Fibroblast of peridontal ligament (primary cell): Measurements from ENCODE around the gene RTL9.
A peak's percentile ranks its signal among the peaks of the same experiment; 100 is the strongest.
"Not testable (repeated sequence)": the region's sequence is repeated elsewhere in the genome, so short reads cannot be mapped to it uniquely, and the experiment has no call there.

Experiments
- DNase-seq: peaks from one replicate; pipeline ENCODE4 v3.0.0-alpha.2; 2010; ENCODE audit errors: extremely low read depth

RTL9 gene

DNA sequence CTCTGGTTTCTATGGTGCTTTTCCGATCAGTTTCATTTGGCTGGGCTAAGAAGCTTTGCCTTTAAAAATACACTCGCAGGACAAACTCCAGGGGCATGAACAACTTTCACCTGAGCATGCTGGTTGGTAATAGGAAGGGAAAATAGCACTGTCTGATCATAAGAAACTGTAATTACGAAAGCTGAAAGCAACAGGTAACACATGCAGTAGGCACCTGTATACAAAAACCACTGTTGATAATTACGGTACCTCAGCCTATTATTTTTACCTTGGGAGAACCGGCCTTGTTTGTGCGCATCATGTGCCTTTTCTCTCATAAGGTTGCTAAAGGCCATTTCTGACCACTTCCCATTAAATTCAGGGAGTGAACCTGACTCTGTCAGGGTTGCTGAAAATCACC is 45.7 kb downstream of the RTL9 start:
- DNase-seq, result no peak

DNA sequence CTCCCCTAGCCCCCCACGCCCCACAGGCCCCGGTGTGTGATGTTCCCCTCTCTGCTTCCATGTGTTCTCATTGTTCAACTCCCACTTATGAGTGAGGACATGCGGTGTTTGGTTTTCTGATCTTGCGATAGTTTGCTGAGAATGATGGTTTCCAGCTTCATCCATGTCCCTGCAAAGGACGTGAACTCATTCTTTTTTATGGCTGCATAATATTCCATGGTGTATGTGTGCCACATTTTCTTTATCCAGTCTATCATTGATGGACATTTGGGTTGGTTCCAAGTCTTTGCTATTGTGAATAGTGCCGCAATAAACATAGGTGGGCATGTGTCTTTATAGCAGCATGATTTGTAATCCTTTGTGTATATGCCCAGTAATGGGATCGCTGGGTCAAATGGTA is 47.6 kb downstream of the RTL9 start:
- DNase-seq, result not testable (repeated sequence)

DNA sequence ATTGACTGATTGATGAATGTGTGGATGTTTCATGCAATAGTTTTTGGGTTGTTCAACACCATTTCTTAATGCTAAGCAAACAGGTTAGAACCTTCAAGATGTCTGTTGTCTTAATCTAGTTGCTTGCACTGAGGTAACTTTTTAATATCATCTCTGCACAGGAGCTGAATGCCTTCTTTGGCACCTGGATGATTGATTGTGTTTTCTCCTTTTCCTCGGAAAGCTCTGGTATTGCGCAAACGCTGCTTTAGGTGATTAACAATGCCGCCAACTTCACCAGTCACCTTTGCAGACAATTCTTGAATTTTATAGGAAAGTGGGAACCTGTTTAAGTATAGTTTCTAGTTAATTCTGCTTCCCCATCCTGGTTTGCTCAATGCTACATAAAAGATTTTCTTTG is 48.2 kb downstream of the RTL9 start:
- DNase-seq, result no peak

DNA sequence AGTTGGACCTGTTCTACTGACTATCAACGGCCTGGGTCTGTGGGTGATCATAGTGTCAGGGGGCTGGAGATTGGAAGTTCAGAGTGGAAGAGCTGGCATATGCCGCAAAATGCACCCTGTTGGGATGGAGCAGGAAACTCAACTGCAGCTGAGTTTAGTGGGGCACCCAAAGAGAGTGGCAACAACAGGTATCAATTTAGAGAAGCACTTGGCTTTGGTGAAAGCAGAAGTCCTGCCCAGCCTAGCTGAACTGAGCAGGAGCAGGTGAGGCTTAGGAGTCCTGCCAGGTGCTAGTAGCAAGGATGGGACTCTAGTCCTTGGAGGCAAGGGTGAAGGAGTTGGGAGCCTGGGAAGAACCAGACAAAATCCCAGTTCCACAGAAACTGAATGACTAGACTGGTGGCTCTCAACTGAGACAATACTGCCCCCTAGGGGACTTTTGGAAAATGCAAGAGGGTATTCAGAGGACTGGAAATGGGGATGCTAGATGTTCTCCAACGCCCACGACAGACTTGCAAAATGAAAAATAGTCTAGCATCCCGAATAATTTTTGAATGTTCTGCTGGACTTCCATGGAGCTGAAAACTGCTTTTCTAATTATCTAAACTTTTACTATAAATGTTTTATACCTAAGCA is 49.4 kb downstream of the RTL9 start:
- DNase-seq, result peak; percentile 78
